ENCODE measurements around the gene IL23A.

- TF ChIP-seq POLR2AphosphoS5 (IDR thresholded peaks at IDR 0.05), result no peak
- TF ChIP-seq, protein P1, sequence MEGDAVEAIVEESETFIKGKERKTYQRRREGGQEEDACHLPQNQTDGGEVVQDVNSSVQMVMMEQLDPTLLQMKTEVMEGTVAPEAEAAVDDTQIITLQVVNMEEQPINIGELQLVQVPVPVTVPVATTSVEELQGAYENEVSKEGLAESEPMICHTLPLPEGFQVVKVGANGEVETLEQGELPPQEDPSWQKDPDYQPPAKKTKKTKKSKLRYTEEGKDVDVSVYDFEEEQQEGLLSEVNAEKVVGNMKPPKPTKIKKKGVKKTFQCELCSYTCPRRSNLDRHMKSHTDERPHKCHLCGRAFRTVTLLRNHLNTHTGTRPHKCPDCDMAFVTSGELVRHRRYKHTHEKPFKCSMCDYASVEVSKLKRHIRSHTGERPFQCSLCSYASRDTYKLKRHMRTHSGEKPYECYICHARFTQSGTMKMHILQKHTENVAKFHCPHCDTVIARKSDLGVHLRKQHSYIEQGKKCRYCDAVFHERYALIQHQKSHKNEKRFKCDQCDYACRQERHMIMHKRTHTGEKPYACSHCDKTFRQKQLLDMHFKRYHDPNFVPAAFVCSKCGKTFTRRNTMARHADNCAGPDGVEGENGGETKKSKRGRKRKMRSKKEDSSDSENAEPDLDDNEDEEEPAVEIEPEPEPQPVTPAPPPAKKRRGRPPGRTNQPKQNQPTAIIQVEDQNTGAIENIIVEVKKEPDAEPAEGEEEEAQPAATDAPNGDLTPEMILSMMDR (IDR thresholded peaks at IDR 0.05), result no peak
These were observed 27.7 kb upstream of the IL23A start for GRCh38 chr12:56311003-56311402.
